ENCODE measurements around the gene FRMPD1.

FRMPD1 gene

GRCh38 chr9:37660691-37661090 is 9.9 kb downstream of the FRMPD1 start:
- Histone ChIP-seq H3K4me2 (no peak overlapping the region), H4K20me1 (ENCODE audit: insufficient read depth) (no peaks in the 10 kb centered on the region), H3K36me3 (ENCODE audit: insufficient read depth) (no peaks in the 10 kb centered on the region), H3K4me1 (ENCODE audit: low read depth, poor library complexity, severe bottlenecking) (no peaks in the 10 kb centered on the region), H3K27ac (no peak overlapping the region), H3K27me3 (ENCODE audit: insufficient read depth, low read depth) (no peaks in the 10 kb centered on the region), H3K79me2 (ENCODE audit: insufficient read depth, low read depth) (no peaks in the 10 kb centered on the region), H3K4me3 (IDR thresholded peaks at IDR 0.05; ENCODE audit: insufficient read depth, low read depth, low read length) (no peak overlapping the region), H3K9ac (no peak overlapping the region), H2AFZ (ENCODE audit: low read depth) (no peak overlapping the region)
- no peak for TF ChIP-seq CTCF (conservative IDR thresholded peaks at IDR 0.05; ENCODE audit: low read depth, low read length)

- Histone ChIP-seq H3K4me1 (ENCODE audit: low read depth, poor library complexity, severe bottlenecking) (no peaks in the 10 kb centered on the region), H3K27ac (no peak overlapping the region), H3K4me3 (IDR thresholded peaks at IDR 0.05; ENCODE audit: insufficient read depth, low read depth, low read length) (no peak overlapping the region), H3K27me3 (ENCODE audit: insufficient read depth, low read depth) (no peaks in the 10 kb centered on the region), H3K36me3 (ENCODE audit: insufficient read depth) (no peaks in the 10 kb centered on the region), H4K20me1 (ENCODE audit: insufficient read depth) (no peaks in the 10 kb centered on the region), H3K4me2 (no peak overlapping the region), H3K9ac (no peak overlapping the region), H3K79me2 (ENCODE audit: insufficient read depth, low read depth) (no peaks in the 10 kb centered on the region), H2AFZ (ENCODE audit: low read depth) (no peak overlapping the region)
- TF ChIP-seq CTCF (conservative IDR thresholded peaks at IDR 0.05; ENCODE audit: low read depth, low read length), result no peak
These were observed 13.2 kb downstream of the FRMPD1 start for GRCh38 chr9:37663926-37664325.

- Histone ChIP-seq H3K27me3 (ENCODE audit: insufficient read depth, low read depth) (no peaks in the 10 kb centered on the region), H3K79me2 (ENCODE audit: insufficient read depth, low read depth) (no peaks in the 10 kb centered on the region), H2AFZ (ENCODE audit: low read depth) (no peak overlapping the region), H3K4me1 (ENCODE audit: low read depth, poor library complexity, severe bottlenecking) (no peaks in the 10 kb centered on the region), H4K20me1 (ENCODE audit: insufficient read depth) (no peaks in the 10 kb centered on the region), H3K9ac (no peak overlapping the region), H3K4me3 (IDR thresholded peaks at IDR 0.05; ENCODE audit: insufficient read depth, low read depth, low read length) (no peak overlapping the region), H3K36me3 (ENCODE audit: insufficient read depth) (no peaks in the 10 kb centered on the region), H3K4me2 (no peak overlapping the region), H3K27ac (no peak overlapping the region)
- no peak for TF ChIP-seq CTCF (conservative IDR thresholded peaks at IDR 0.05; ENCODE audit: low read depth, low read length)
These were observed 17.0 kb downstream of the FRMPD1 start for GRCh38 chr9:37667706-37668105.

GRCh38 chr9:37668116-37668601 is 17.4 kb downstream of the FRMPD1 start:
- Histone ChIP-seq H3K79me2 (ENCODE audit: insufficient read depth, low read depth) (no peaks in the 10 kb centered on the region), H2AFZ (ENCODE audit: low read depth) (no peak overlapping the region), H3K27ac (no peak overlapping the region), H3K36me3 (ENCODE audit: insufficient read depth) (no peaks in the 10 kb centered on the region), H3K4me2 (no peak overlapping the region), H4K20me1 (ENCODE audit: insufficient read depth) (no peaks in the 10 kb centered on the region), H3K4me1 (ENCODE audit: low read depth, poor library complexity, severe bottlenecking) (no peaks in the 10 kb centered on the region), H3K9ac (no peak overlapping the region), H3K27me3 (ENCODE audit: insufficient read depth, low read depth) (no peaks in the 10 kb centered on the region), H3K4me3 (IDR thresholded peaks at IDR 0.05; ENCODE audit: insufficient read depth, low read depth, low read length) (no peak overlapping the region)
- TF ChIP-seq CTCF (conservative IDR thresholded peaks at IDR 0.05; ENCODE audit: low read depth, low read length), result no peak

Data from KMS-11 (cell line).